ENCODE results near the gene RBM22. TPM values are rescaled to one million over a fixed set of nuclear protein-coding genes. Genes with fewer than 3 reads are reported as not detected.
A peak's percentile ranks its signal among the peaks of the same experiment; 100 is the strongest.

Gene RBM22
- total and polyA plus RNA-seq, 2 of the 4 experiments (the other 2 are of a cell fraction), result 26.2 to 34.2 TPM

- TF ChIP-seq NFE2L2 (IDR thresholded peaks at IDR 0.05; ENCODE audit: low read depth, low read length), result no peak
- no peak for TF ChIP-seq CHD1 (IDR thresholded peaks at IDR 0.05; ENCODE audit: low read depth, low read length)
Observed at GRCh38 chr5:150642991-150643710, 57.7 kb downstream of the RBM22 start (continued).

GRCh38 chr5:150642567-150642927 is 58.3 kb downstream of the RBM22 start:
- ATAC-seq (ENCODE audit: low read depth) (peak; percentile 40), DNase-seq (peak; percentile 88)
- POLR2A ChIA-PET (ENCODE audit: unreplicated experiment), result interaction anchor here (0.6 to 0.8 kb wide), 2 partner anchors 11 to 47 kb away, joined by 3 to 4 read pairs; no protein-coding TSS in a partner anchor
- H2BK15ac ChIP-seq (ENCODE audit: low read depth, low read length), result peak overlapping the region; percentile 80; the same call in 2 of the 3 replicates
- H3K4ac ChIP-seq (ENCODE audit: low read depth, low read length), result peak overlapping the region; percentile 96
- H2AFZ ChIP-seq (replicated peaks; ENCODE audit: low read length, poor library complexity), result peak overlapping the region; percentile 16
- H3K9me1 ChIP-seq (ENCODE audit: insufficient read depth, low read length), result peaks cover 30% of the 10 kb centered on the region
- H2AK9ac ChIP-seq (replicated peaks; ENCODE audit: low read depth, low read length, poor library complexity), result peak overlapping the region; percentile 96
- H3K9ac ChIP-seq (ENCODE audit: low read depth, low read length), result peak overlapping the region; percentile 81
- H3K27ac ChIP-seq (ENCODE audit: insufficient read depth, low read length), result peak overlapping the region; percentile 90
- peak overlapping the region; percentile 86 for H2BK5ac ChIP-seq (ENCODE audit: low read depth, low read length, poor library complexity, severe bottlenecking)
- H4K20me1 ChIP-seq (ENCODE audit: insufficient read depth, low read length), result peaks cover 33% of the 10 kb centered on the region
- H3K4me2 ChIP-seq (ENCODE audit: low read depth, low read length), result peak overlapping the region; percentile 80
- H3K36me3 ChIP-seq (ENCODE audit: control insufficient read depth, insufficient read depth, low read length), result peaks cover 3% of the 10 kb centered on the region
- H4K8ac ChIP-seq (ENCODE audit: low read depth in 2 of 2, low read length in 2 of 2), result peak overlapping the region; percentile 71 to 84; a peak in 3 of 4 replicates
- H2AK5ac ChIP-seq (ENCODE audit: low read depth, low read length), result peak overlapping the region; percentile 89
- dilution Hi-C loops (cut with HindIII; ENCODE audit: low sequenced_read_pairs, unreplicated experiment) (no loop called here), intact Hi-C loops (cut with micrococcal nuclease) (loop anchor here (5.0 kb wide), 1 partner anchor 170 kb away; no protein-coding TSS in a partner anchor), in situ Hi-C loops (cut with MboI; ENCODE audit: low sequenced_read_pairs) (no loop called here)
- H3K56ac ChIP-seq (ENCODE audit: extremely low read depth, insufficient read depth, low read length), result peak overlapping the region; percentile 77; the same call in 1 of the 2 replicates
- H2BK20ac ChIP-seq (ENCODE audit: low read depth, low read length), result peak overlapping the region; percentile 97
- 0% methylated on average over 3 of the region's 5 CpGs; no CpG with 5 or more reads in 1 of the 2 experiments for WGBS, 2 experiments (ENCODE audit: extremely low coverage in 2 of 2, insufficient read length in 1 of 2)
- H3K4me3 ChIP-seq (ENCODE audit: insufficient read depth, low read depth, low read length), result peak overlapping the region; percentile 50
- TF ChIP-seq USF2 (IDR thresholded peaks at IDR 0.05; ENCODE audit: low read depth, low read length) (no peak), SMC3 (IDR thresholded peaks at IDR 0.05; ENCODE audit: low read depth, low read length) (peak; percentile 17; the same call in 1 of the 2 replicates), MAZ (IDR thresholded peaks at IDR 0.05; ENCODE audit: borderline replicate concordance, low read depth, low read length) (peak; percentile 65), RAD21 (IDR thresholded peaks at IDR 0.05; ENCODE audit: low read length) (no peak)
- peaks cover 48% of the 10 kb centered on the region for H3K4me1 ChIP-seq (ENCODE audit: control insufficient read depth, insufficient read depth, low read length)
- no peaks in the 10 kb centered on the region for H3K27me3 ChIP-seq (ENCODE audit: control insufficient read depth, insufficient read depth, low read length)
- peak overlapping the region; percentile 91 for H4K91ac ChIP-seq (ENCODE audit: insufficient read depth, low read depth, low read length)
- peak overlapping the region; percentile 98; the same call in 1 of the 2 replicates for H3K14ac ChIP-seq (replicated peaks; ENCODE audit: low read depth, low read length)
- peak overlapping the region; percentile 93 for H2BK120ac ChIP-seq (ENCODE audit: low read depth, low read length)
- H3K18ac ChIP-seq (ENCODE audit: low read depth, low read length), result peak overlapping the region; percentile 72
- H3K9me3 ChIP-seq (ENCODE audit: control insufficient read depth, insufficient read depth, low read length), result no peaks in the 10 kb centered on the region
- peak overlapping the region; percentile 46 for H4K5ac ChIP-seq (ENCODE audit: low read depth, low read length)
- CTCF ChIA-PET, result interaction anchor here (0.6 kb wide), 2 partner anchors 11 to 58 kb away, joined by 3 read pairs; partner anchors contain the start of gene RBM22
- peak overlapping the region; percentile 94 for H3K23ac ChIP-seq (ENCODE audit: low read depth, low read length)
- BruUV-seq (replicated peaks), result no TSS peak
- peaks cover 24 to 57% of the 10 kb centered on the region in 2 experiments for H3K79me1 ChIP-seq (ENCODE audit: low read depth in 1 of 2, low read length in 2 of 2)

All from IMR-90 (cell line).